Lower leg skin (tissue), 3 donors: ENCODE results near the gene ITGB1BP1.

Experiments used
- CTCF ChIP-seq, 3 donors: fragments of 450-650 bp; IDR thresholded peaks; one replicate each; pipeline ENCODE4 v1.5.1; 2016; ENCODE audit warnings: antibody characterized with exemption in 3 of 3, mild to moderate bottlenecking in 3 of 3, moderate library complexity in 2 of 3
- POLR2A ChIP-seq, 2 donors: fragments of 450-650 bp; IDR thresholded peaks; one replicate each; pipeline ENCODE4 v1.6.1; 2016 to 2017; ENCODE audit warnings: antibody characterized with exemption in 2 of 2, mild to moderate bottlenecking in 1 of 2, moderate library complexity in 1 of 2

DNA sequence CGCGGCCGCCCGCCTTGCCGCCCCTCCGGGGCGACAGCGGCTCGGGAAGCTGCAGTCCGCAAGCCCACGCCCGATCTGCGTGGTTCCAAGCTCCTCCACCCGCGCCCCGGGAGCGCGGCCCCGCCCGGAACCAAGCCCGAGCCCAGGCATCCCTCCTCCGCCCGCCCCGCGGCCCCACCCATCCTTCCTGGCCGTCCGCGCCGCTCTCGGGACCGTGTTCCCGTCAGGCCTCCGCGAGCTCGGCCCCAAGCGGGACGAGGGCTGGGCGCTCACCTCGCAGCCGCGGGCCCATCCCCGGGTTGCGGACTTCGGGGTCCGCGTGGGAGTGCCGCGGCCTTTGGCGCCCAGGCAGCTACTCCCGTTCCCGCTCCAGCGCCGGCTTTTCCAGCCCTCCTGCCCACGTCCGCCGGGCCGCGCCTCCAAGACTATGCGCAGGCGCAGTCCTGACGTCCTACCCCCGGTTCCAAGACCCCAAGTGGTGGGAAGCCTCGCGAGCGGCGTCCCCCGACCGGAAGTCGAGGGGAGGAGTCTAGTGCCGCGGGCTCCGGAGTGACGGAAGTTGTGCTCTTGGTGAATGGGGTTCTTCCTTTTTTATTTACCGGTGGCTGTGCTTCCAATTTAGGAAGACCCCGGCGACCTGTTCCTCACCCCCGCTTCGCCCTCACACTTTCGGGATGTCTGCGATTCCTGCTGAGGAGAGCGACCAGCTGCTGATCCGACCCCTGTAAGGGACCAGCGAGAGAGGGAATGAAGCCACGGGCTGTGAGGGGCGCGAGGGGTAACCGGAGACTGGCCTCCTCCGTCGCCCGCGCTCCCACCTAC lies at the start of gene ITGB1BP1, which contains the start of gene CPSF3:
- peak in 1 of 3 donors; percentile 39 for TF ChIP-seq CTCF (IDR thresholded peaks at IDR 0.05)
- no peak for TF ChIP-seq POLR2A (IDR thresholded peaks at IDR 0.05)
